Left lung (tissue), 10 donors: Measurements from ENCODE around the gene SLC30A2. TPM values are rescaled to one million over a fixed set of nuclear protein-coding genes. Genes with fewer than 3 reads are reported as not detected.

ENCODE experiments used
- ATAC-seq: fragments of 200-7000 bp; cut with Tn5 transposase; one replicate; pipeline ENCODE4 v1.9.1; 2020; ENCODE audit warnings: moderate library complexity
- DNase-seq, 4 donors: peaks; one replicate each; pipeline ENCODE4 v3.0.0-alpha.2; 2013 to 2020
- H3K27ac ChIP-seq, 2 donors: fragments of 200-600 bp; sonication (generic) in 1 of 2; one replicate each; pipeline versions ENCODE4 v1.5.0 to v1.8.0; 2020 to 2021
- H3K27me3 ChIP-seq, 2 donors: fragments of 200-600 bp; sonication (generic) in 1 of 2; one replicate each; pipeline versions ENCODE4 v1.5.0 to v1.8.0; 2020 to 2021
- H3K36me3 ChIP-seq, 2 donors: fragments of 200-600 bp; sonication (generic) in 1 of 2; one replicate each; pipeline versions ENCODE4 v1.5.0 to v1.8.0; 2020 to 2021
- H3K4me1 ChIP-seq, 2 donors: fragments of 200-600 bp; one replicate each; pipeline ENCODE4 v1.8.0; 2021
- H3K4me3 ChIP-seq, 2 donors: fragments of 200-600 bp; sonication (generic) in 1 of 2; one replicate each; pipeline versions ENCODE4 v1.5.0 to v1.8.0; 2020 to 2021; ENCODE audit warnings: mild to moderate bottlenecking in 1 of 2
- H3K9me3 ChIP-seq, 2 donors: fragments of 200-600 bp; sonication (generic) in 1 of 2; one replicate each; pipeline versions ENCODE4 v1.5.0 to v1.8.0; 2020 to 2021
- intact Hi-C, 2 donors: fragments of 100-400 bp; cut with DNase I; formaldehyde crosslinking; loops; one replicate each; pipeline versions ENCODE4 v1.11.2 to v1.14.2; 2022
- polyA plus RNA-seq, 6 donors: library from polyadenylated mRNA; unstranded; fragments of 120-200 nt; gene quantifications; one replicate each; pipeline ENCODE4 v1.2.1, GENCODE V29; 2013; ENCODE audit not compliant: insufficient read length in 6 of 6
- total RNA-seq, 2 donors: library from RNA; stranded (reverse); fragmentation: NEBNext Ultra II Directional; extraction: Animal tissue kit (Norgen Biotek cat#: 25700); gene quantifications; one replicate each; pipeline ENCODE4 v1.2.1, GENCODE V29; 2021
- TF ChIP-seq, protein P1 (sequence below), 2 donors: fragments of 200-600 bp; sonication (generic) in 1 of 2; IDR thresholded peaks; one replicate each; pipeline versions ENCODE4 v1.5.0 to v1.8.0; 2021; ENCODE audit warnings: antibody characterized with exemption in 2 of 2
- donor health status: DM: no; HTN: yes; CAD: no.
- donor health status: DM: no; HTN: no; CAD: no.

The SLC30A2 gene
- total and polyA plus RNA-seq, 8 donors, result 0.14 to 0.29 (median 0.27) TPM; not detected in 1

DNA sequence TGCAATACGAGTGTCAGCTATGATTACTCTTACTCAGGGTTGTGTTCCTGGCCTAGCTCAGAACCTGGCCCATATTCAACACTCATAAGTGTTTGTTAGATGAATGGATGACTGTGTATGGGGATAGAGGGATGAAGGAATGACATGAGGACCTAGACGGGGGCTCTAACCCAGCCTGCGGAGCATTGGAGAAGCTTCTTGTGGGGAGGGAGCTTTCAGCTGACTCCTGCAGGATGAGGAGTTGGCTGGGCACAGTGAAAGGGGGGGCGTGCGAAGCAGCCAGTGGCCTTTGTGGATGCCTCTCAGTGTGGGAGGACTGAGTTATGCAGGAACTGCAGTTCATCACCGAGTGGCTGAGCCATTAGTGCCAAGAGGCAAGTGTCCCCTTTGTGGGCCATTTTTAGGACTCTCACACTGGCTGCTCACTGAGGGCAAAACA lies 25.6 kb downstream of the SLC30A2 start:
- Histone ChIP-seq H3K36me3 (no peaks in the 10 kb centered on the region), H3K4me3 (no peak overlapping the region), H3K27ac (no peak overlapping the region), H3K9me3 (no peaks in the 10 kb centered on the region), H3K27me3 (no peaks in the 10 kb centered on the region), H3K4me1 (peaks cover 5 to 22% of the 10 kb centered on the region in 2 donors)
- DNase-seq (peak in 1 of 4 donors; percentile 32), ATAC-seq (no peak)
- intact Hi-C loops, result no loop called here
- TF ChIP-seq, protein P1, sequence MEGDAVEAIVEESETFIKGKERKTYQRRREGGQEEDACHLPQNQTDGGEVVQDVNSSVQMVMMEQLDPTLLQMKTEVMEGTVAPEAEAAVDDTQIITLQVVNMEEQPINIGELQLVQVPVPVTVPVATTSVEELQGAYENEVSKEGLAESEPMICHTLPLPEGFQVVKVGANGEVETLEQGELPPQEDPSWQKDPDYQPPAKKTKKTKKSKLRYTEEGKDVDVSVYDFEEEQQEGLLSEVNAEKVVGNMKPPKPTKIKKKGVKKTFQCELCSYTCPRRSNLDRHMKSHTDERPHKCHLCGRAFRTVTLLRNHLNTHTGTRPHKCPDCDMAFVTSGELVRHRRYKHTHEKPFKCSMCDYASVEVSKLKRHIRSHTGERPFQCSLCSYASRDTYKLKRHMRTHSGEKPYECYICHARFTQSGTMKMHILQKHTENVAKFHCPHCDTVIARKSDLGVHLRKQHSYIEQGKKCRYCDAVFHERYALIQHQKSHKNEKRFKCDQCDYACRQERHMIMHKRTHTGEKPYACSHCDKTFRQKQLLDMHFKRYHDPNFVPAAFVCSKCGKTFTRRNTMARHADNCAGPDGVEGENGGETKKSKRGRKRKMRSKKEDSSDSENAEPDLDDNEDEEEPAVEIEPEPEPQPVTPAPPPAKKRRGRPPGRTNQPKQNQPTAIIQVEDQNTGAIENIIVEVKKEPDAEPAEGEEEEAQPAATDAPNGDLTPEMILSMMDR (IDR thresholded peaks at IDR 0.05), result no peak

- H3K4me3 ChIP-seq, result no peak overlapping the region
- TF ChIP-seq, protein P1 (IDR thresholded peaks at IDR 0.05), result no peak
Observed at GRCh38 chr1:26019641-26020315, 26.1 kb downstream of the SLC30A2 start.

DNA sequence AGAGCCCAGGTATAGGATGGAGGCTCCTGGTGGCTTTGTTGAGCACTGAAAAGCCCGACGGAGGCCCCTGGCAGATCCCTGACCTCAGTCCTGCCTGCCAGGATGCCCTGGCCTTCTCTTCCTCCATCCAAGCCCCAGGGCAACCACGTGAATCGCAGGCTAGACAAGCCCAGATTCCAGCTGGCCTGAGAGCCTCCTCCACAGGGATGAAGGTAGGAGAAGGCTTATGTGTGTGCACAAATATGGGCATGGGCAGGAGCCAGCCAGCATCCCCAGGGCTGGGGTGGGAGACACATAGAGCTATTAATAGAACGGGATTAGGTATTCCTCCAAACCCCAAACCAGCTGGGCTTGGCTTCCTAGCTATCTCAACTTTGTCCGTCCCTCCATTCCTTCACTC lies 28.3 kb downstream of the SLC30A2 start:
- no peaks in the 10 kb centered on the region for H3K27me3 ChIP-seq
- ATAC-seq, result no peak
- H3K9me3 ChIP-seq, result no peaks in the 10 kb centered on the region
- TF ChIP-seq, protein P1 (IDR thresholded peaks at IDR 0.05), result no peak
- H3K4me1 ChIP-seq, result peaks cover 8 to 32% of the 10 kb centered on the region in 2 donors
- intact Hi-C loops, result no loop called here
- no peak overlapping the region for H3K27ac ChIP-seq
- no peak for DNase-seq
- H3K4me3 ChIP-seq, result no peak overlapping the region
- no peaks in the 10 kb centered on the region for H3K36me3 ChIP-seq

More at GRCh38 chr1:26019641-26020315, 26.1 kb downstream of the SLC30A2 start:
- Histone ChIP-seq H3K4me1 (peaks cover 8 to 28% of the 10 kb centered on the region in 2 donors), H3K27ac (no peak overlapping the region), H3K36me3 (no peaks in the 10 kb centered on the region), H3K27me3 (no peaks in the 10 kb centered on the region), H3K9me3 (no peaks in the 10 kb centered on the region)
- ATAC-seq (no peak), DNase-seq (peak in 1 of 4 donors; percentile 5)
- intact Hi-C loops, result no loop called here

DNA sequence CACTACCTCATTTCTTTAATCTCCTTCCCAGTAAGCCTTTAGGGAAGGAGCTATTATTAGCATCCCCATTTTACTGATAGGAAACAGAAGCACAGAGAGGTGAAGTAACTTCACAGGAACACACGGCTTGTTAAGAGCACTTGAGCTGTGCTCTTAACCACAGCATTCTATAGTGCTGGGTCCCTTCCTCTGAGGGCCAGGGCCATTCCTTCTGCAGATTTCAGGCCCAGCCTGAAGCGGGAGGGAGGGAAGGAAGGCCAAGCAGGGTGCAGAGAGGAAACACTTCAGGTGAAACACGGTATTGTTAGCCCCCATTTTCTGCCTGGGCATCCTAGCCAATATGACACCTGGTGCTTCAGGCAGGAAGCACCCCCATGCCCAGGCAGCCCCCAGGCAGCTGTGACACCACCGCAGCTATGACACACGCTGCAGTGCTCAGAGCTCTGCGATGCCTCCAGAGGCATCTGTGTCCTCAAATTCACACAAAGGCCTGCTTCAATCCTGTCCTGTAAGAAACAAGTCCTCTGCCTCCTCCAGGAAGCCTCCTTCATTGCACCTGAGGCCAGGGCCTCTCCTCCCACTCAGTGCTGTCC lies 28.9 kb downstream of the SLC30A2 start:
- no peak for DNase-seq
- peak; percentile 69 for ATAC-seq
- Histone ChIP-seq H3K27ac (no peak overlapping the region), H3K9me3 (no peaks in the 10 kb centered on the region), H3K4me3 (no peak overlapping the region), H3K27me3 (no peaks in the 10 kb centered on the region), H3K36me3 (no peaks in the 10 kb centered on the region), H3K4me1 (peaks cover 8 to 32% of the 10 kb centered on the region in 2 donors)
- TF ChIP-seq, protein P1 (IDR thresholded peaks at IDR 0.05), result no peak
- intact Hi-C loops, result no loop called here

DNA sequence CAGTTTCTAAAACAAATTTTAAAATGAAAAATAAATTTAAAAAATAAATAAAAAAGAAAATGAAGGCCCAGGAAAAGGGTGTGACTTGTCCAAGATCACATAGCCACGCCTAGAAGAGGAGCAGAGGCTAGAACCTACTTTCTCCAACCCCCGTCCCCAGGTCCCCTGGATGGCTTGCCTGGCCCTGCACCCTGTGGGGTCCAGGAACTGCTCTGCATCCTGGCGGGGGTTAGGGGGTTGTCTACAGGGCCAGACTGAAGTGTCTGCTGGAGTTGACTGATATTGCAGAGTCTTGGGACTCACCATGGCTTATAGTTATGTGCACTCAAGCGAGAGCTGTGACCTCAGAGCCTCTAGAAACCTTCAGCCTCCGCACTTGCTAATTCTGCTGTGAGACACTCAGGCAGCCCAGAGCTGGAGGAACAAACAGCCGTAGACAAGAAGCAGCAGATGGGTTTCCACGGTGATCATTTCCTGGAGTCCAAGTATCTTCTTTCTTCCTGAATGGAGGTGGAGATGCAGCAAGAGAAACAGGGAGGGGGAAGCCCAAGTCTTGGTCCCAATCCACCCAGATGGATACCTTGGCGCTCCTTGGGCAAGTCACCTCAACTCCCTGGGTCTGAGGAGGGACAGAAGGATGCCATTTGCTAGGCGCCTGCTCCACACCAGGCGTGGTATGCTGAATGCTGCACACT lies 29.5 kb downstream of the SLC30A2 start:
- Histone ChIP-seq H3K36me3 (no peaks in the 10 kb centered on the region), H3K4me1 (peaks cover 8 to 32% of the 10 kb centered on the region in 2 donors), H3K27me3 (no peaks in the 10 kb centered on the region), H3K27ac (no peak overlapping the region), H3K4me3 (no peak overlapping the region), H3K9me3 (no peaks in the 10 kb centered on the region)
- DNase-seq, result no peak
- no peak for ATAC-seq
- TF ChIP-seq, protein P1 (IDR thresholded peaks at IDR 0.05), result no peak
- intact Hi-C loops, result no loop called here
